Panc1 (cell line): Measurements from ENCODE around the gene CCND3. TPM values are rescaled to one million over a fixed set of nuclear protein-coding genes. Genes with fewer than 3 reads are reported as not detected.
A peak's percentile ranks its signal among the peaks of the same experiment; 100 is the strongest.

Experiments
- ATAC-seq: fragments of 200-7000 bp; cut with Tn5 transposase; 2 replicates; pipeline ENCODE4 v1.9.1; 2020; ENCODE audit warnings: mild to moderate bottlenecking, moderate library complexity
- BruUV-seq: library from RNA; stranded (reverse); fragments of 400-500 nt; replicated peaks from 2 replicates; lab custom pipeline; 2021; lab: Mats Ljungman, UMichigan
- CTCF ChIA-PET: fragments of 300-600 bp; sonication (Branson Sonifier 250); formaldehyde crosslinking; loops from one replicate; lab custom pipeline; 2022; ENCODE audit warnings: antibody characterized with exemption; lab: Charles Lee
- POLR2A ChIA-PET: fragments of 300-600 bp; sonication (Branson Sonifier 250); formaldehyde crosslinking; loops from one replicate; lab custom pipeline; 2022; ENCODE audit warnings: antibody characterized with exemption; lab: Charles Lee
- DNase-seq: peaks from one replicate; pipeline ENCODE4 v3.0.0-alpha.2; 2010; ENCODE audit warnings: low read depth, low spot score
- H3K27ac ChIP-seq: 2 replicates; pipeline ENCODE4 v1.5.1; 2011; ENCODE audit warnings: mild to moderate bottlenecking, low read length, inconsistent platforms
- H3K27me3 ChIP-seq: fragments of 200-500 bp; sonication (Bioruptor generic); 2 replicates; pipeline ENCODE4 v1.6.0; 2014; ENCODE audit warnings: low read length, inconsistent platforms; ENCODE audit not compliant: control insufficient read depth, insufficient read depth
- H3K36me3 ChIP-seq: fragments of 200-500 bp; sonication (Bioruptor generic); 2 replicates; pipeline ENCODE4 v1.5.1; 2014; ENCODE audit warnings: inconsistent platforms, mild to moderate bottlenecking, low read length, moderate library complexity; ENCODE audit not compliant: control insufficient read depth, insufficient read depth
- H3K4me1 ChIP-seq: 2 replicates; pipeline ENCODE4 v1.5.1; 2011; ENCODE audit warnings: inconsistent platforms, mild to moderate bottlenecking, low read length, moderate library complexity; ENCODE audit not compliant: control insufficient read depth, insufficient read depth
- H3K4me3 ChIP-seq, 2 experiments: 2 replicates each; pipeline ENCODE4 v1.5.1; 2011 to 2012; ENCODE audit warnings: low read depth in 2 of 2, low read length in 2 of 2, mild to moderate bottlenecking in 2 of 2, inconsistent platforms in 1 of 2, moderate library complexity in 1 of 2
- H3K9me3 ChIP-seq: fragments of 200-500 bp; sonication (Bioruptor generic); 2 replicates; pipeline ENCODE4 v1.5.1; 2014; ENCODE audit warnings: low read depth, mild to moderate bottlenecking, inconsistent platforms, low read length, moderate library complexity; ENCODE audit not compliant: control insufficient read depth, insufficient read depth
- CTCF ChIP-seq: fragments of 450-650 bp; IDR thresholded peaks from 2 replicates; pipeline ENCODE4 v1.5.1; 2017; ENCODE audit warnings: mild to moderate bottlenecking
- POLR2AphosphoS5 ChIP-seq: IDR thresholded peaks from 2 replicates; pipeline ENCODE4 v1.6.1; 2012; ENCODE audit warnings: mild to moderate bottlenecking, low read depth, low read length, moderate library complexity
- REST ChIP-seq, 2 experiments: IDR thresholded peaks; 2 replicates each; pipeline ENCODE4 v1.6.1; 2011 to 2012; ENCODE audit warnings: low read depth in 2 of 2, control low read depth in 1 of 2, low read length in 1 of 2, mild to moderate bottlenecking in 1 of 2, moderate library complexity in 1 of 2; ENCODE audit not compliant: insufficient read depth in 1 of 2
- SIN3A ChIP-seq: IDR thresholded peaks from 2 replicates; pipeline ENCODE4 v1.6.1; 2012; ENCODE audit warnings: low read depth, mild to moderate bottlenecking, low read length, moderate library complexity, borderline replicate concordance; ENCODE audit not compliant: insufficient read depth
- TCF7L2 ChIP-seq: IDR thresholded peaks from 2 replicates; pipeline ENCODE4 v1.6.1; 2011; ENCODE audit warnings: mild to moderate bottlenecking, low read depth, low read length, inconsistent platforms
- in situ Hi-C: cut with HindIII; loops from 2 replicates; pipeline ENCODE4 v1.10.0; 2016; ENCODE audit warnings: low sequenced_read_pairs, low pct_unique_long_range_greater_than_20kb
- intact Hi-C: fragments of 100-400 bp; cut with micrococcal nuclease; formaldehyde crosslinking; loops from one replicate; pipeline ENCODE4 v1.10.0; 2022; ENCODE audit not compliant: unreplicated experiment
- total RNA-seq: library from RNA; stranded (reverse); gene quantifications from one replicate; pipeline ENCODE4 v1.2.1, GENCODE V29; 2021; ENCODE audit not compliant: unreplicated experiment

The CCND3 gene
- total RNA-seq, 1 experiment from 2014 or later, result 36.8 TPM

- DNase-seq, result peak; percentile 80
- ATAC-seq, result peak; percentile 82
- POLR2A ChIA-PET, result no interaction called here
- TF ChIP-seq TCF7L2, result no peak
- peak; percentile 94 for TF ChIP-seq CTCF
- TF ChIP-seq POLR2AphosphoS5, result peak; percentile 22; the same call in 1 of the 2 replicates
- TF ChIP-seq SIN3A, result 0 out of 2 replicates have a peak, but pooled peaks have one; percentile 26
- no peak for TF ChIP-seq REST (IDR thresholded peaks at IDR 0.05; ENCODE audit: insufficient read depth in 1 of 2, low read depth in 2 of 2, low read length in 1 of 2)
- Histone ChIP-seq H3K4me1 (peaks cover 39% of the 10 kb centered on the region), H3K36me3 (peaks cover 14% of the 10 kb centered on the region), H3K9me3 (no peaks in the 10 kb centered on the region), H3K27ac (peak overlapping the region; percentile 3; the same call in 1 of the 2 replicates), H3K27me3 (no peaks in the 10 kb centered on the region), H3K4me3 (no peak overlapping the region)
- intact Hi-C loops (loop anchor here (1.0 kb wide), 2 partner anchors 90 to 108 kb away; no protein-coding TSS in a partner anchor), in situ Hi-C loops (no loop called here)
- CTCF ChIA-PET, result interaction anchor here (1.3 to 2.4 kb wide), 2 partner anchors 89 to 135 kb away, joined by 5 to 7 read pairs; no protein-coding TSS in a partner anchor
- BruUV-seq, result no TSS peak
These were observed 5.4 kb downstream of the CCND3 start for GRCh38 chr6:41936073-41936837.

GRCh38 chr6:41935685-41936072, 5.9 kb downstream of the CCND3 start:
- ATAC-seq (peak; percentile 17), DNase-seq (no peak)
- intact Hi-C loops, result loop anchor here (1.0 kb wide), 2 partner anchors 89 to 109 kb away; no protein-coding TSS in a partner anchor
- H3K4me1 ChIP-seq, result peaks cover 39% of the 10 kb centered on the region
- peaks cover 14% of the 10 kb centered on the region for H3K36me3 ChIP-seq
- in situ Hi-C loops, result no loop called here
- ChIA-PET POLR2A (no interaction called here), CTCF (interaction anchor here (2.4 kb wide), 1 partner anchor 89 kb away, joined by 7 read pairs; no protein-coding TSS in a partner anchor)
- no peaks in the 10 kb centered on the region for H3K9me3 ChIP-seq
- H3K27ac ChIP-seq, result peak overlapping the region; percentile 3; the same call in 1 of the 2 replicates
- BruUV-seq, result no TSS peak
- H3K27me3 ChIP-seq, result no peaks in the 10 kb centered on the region
- no peak for TF ChIP-seq REST (IDR thresholded peaks at IDR 0.05; ENCODE audit: insufficient read depth in 1 of 2, low read depth in 2 of 2, low read length in 1 of 2)
- TF ChIP-seq SIN3A, result no peak
- TF ChIP-seq TCF7L2, result no peak
- TF ChIP-seq POLR2AphosphoS5, result no peak
- TF ChIP-seq CTCF, result no peak
- H3K4me3 ChIP-seq, result no peak overlapping the region
